Progenitor cell of endocrine pancreas (in vitro differentiated cells): ENCODE measurements around the gene MRTFA. TPM values are rescaled to one million over a fixed set of nuclear protein-coding genes. Genes with fewer than 3 reads are reported as not detected.
"Not testable (repeated sequence)": the region's sequence is repeated elsewhere in the genome, so short reads cannot be mapped to it uniquely, and the experiment has no call there.

Source experiments
- DNase-seq: peaks from one replicate; pipeline ENCODE4 v3.0.0; 2021; ENCODE audit warnings: low spot score; ENCODE audit not compliant: unreplicated experiment
- H3K27ac Mint-ChIP-seq: 2 replicates; pipeline ENCODE4 v1.8.0; 2021; ENCODE audit warnings: mild to moderate bottlenecking, moderate library complexity, mixed read lengths
- H3K27me3 Mint-ChIP-seq: 2 replicates; pipeline ENCODE4 v1.8.0; 2021; ENCODE audit warnings: mixed read lengths
- H3K36me3 Mint-ChIP-seq: 2 replicates; pipeline ENCODE4 v1.8.0; 2022; ENCODE audit warnings: mixed read lengths; ENCODE audit not compliant: insufficient read depth
- H3K4me1 Mint-ChIP-seq: 2 replicates; pipeline ENCODE4 v1.8.0; 2021; ENCODE audit warnings: low read depth, mixed read lengths
- H3K4me3 Mint-ChIP-seq: 2 replicates; pipeline ENCODE4 v1.8.0; 2021; ENCODE audit warnings: low read depth, mild to moderate bottlenecking, moderate library complexity, mixed read lengths
- H3K9me3 Mint-ChIP-seq: 2 replicates; pipeline ENCODE4 v1.8.0; 2021; ENCODE audit warnings: low read depth, mixed read lengths
- total RNA-seq: library from RNA; stranded (reverse); gene quantifications from 2 replicates; pipeline ENCODE4 v1.2.1, GENCODE V29; 2021
- TF ChIP-seq, protein P1 (sequence below): fragments of 200-600 bp; sonication (generic); IDR thresholded peaks from one replicate; pipeline ENCODE4 v1.5.0; 2021; ENCODE audit warnings: antibody characterized with exemption, mild to moderate bottlenecking; ENCODE audit not compliant: unreplicated experiment

The MRTFA gene
- total RNA-seq, 1 donor from 2014 or later = 61.9 TPM

DNA sequence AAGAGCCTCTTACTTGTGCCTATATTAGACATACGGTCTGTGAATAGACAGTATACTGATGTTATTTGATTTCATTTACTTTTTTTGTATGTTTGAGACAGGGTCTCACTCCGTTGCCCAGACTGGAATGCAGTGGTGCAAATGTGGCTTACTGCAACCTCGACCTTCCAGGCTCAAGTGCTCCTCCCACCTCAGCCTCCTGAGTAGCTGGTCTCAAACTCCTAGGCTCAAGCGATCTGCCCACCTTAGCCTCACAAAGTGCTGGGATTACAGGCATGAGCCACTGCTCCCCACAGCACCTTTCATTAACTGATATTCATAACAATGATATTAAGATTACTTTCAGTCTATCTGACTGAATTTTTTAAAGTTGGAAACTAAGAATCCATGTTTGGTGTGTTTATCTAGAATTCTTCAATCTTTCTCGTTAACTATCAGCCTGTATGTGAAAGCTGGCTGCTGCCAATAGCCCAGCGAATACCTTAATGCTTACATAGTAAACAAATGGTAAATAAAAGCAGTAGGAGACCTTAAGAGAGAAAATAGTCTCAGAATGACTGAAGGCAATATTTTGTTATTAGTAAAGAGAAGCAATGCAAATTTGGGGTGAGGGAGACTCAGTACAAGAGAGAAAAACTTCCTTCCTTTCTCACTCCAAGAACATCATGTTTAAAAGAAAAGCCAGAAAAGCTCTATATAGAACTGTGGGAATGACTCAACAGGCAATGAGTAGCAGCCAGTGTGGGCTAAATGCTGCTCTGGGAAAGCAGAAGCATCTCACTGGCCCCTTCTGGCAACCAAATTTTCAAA lies 101.9 kb downstream of the MRTFA start:
- H3K4me1 Mint-ChIP-seq = peaks cover 30% of the 10 kb centered on the region
- H3K27me3 Mint-ChIP-seq = no peaks in the 10 kb centered on the region
- peak overlapping the region; percentile 20 for H3K4me3 Mint-ChIP-seq
- no peak for DNase-seq
- H3K27ac Mint-ChIP-seq = peak overlapping the region; percentile 96
- TF ChIP-seq, protein P1, sequence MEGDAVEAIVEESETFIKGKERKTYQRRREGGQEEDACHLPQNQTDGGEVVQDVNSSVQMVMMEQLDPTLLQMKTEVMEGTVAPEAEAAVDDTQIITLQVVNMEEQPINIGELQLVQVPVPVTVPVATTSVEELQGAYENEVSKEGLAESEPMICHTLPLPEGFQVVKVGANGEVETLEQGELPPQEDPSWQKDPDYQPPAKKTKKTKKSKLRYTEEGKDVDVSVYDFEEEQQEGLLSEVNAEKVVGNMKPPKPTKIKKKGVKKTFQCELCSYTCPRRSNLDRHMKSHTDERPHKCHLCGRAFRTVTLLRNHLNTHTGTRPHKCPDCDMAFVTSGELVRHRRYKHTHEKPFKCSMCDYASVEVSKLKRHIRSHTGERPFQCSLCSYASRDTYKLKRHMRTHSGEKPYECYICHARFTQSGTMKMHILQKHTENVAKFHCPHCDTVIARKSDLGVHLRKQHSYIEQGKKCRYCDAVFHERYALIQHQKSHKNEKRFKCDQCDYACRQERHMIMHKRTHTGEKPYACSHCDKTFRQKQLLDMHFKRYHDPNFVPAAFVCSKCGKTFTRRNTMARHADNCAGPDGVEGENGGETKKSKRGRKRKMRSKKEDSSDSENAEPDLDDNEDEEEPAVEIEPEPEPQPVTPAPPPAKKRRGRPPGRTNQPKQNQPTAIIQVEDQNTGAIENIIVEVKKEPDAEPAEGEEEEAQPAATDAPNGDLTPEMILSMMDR = no peak
- H3K36me3 Mint-ChIP-seq = peaks cover 5% of the 10 kb centered on the region
- no peaks in the 10 kb centered on the region for H3K9me3 Mint-ChIP-seq

DNA sequence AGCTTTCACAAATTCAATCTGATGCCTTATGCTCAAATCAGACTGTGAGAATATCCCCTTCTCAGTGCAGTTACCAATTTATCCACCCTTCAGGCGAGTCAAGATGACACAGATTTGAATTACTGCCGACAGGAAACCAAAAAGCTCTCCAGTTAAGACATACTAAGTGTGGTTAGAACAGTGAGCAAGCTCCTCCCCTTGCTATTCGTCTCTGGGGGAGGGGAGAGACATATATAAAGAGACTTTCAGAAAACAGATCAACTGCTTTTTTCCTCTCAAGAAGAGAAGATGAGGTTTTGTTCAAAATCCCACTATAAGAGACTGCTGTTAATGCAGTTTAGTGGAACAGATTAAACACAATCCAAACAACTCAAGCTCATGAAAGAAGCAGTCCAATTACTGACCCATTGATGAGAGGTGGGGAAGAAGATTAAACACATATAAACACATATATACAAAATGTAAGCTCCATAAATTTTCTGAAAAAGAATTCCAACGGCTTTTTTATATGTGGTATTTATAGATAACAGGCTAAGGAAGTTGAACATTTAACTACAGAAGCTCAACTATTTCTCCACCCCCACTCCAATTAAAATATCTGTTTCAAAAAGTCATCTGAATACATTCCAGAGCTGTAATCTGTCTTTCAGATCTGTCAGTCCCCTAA lies 102.7 kb downstream of the MRTFA start:
- H3K27ac Mint-ChIP-seq = peak overlapping the region; percentile 67
- H3K27me3 Mint-ChIP-seq = no peaks in the 10 kb centered on the region
- peaks cover 5% of the 10 kb centered on the region for H3K36me3 Mint-ChIP-seq
- H3K4me1 Mint-ChIP-seq = peaks cover 30% of the 10 kb centered on the region
- TF ChIP-seq, protein P1 = no peak
- no peak for DNase-seq
- H3K9me3 Mint-ChIP-seq = no peaks in the 10 kb centered on the region
- no peak overlapping the region for H3K4me3 Mint-ChIP-seq

DNA sequence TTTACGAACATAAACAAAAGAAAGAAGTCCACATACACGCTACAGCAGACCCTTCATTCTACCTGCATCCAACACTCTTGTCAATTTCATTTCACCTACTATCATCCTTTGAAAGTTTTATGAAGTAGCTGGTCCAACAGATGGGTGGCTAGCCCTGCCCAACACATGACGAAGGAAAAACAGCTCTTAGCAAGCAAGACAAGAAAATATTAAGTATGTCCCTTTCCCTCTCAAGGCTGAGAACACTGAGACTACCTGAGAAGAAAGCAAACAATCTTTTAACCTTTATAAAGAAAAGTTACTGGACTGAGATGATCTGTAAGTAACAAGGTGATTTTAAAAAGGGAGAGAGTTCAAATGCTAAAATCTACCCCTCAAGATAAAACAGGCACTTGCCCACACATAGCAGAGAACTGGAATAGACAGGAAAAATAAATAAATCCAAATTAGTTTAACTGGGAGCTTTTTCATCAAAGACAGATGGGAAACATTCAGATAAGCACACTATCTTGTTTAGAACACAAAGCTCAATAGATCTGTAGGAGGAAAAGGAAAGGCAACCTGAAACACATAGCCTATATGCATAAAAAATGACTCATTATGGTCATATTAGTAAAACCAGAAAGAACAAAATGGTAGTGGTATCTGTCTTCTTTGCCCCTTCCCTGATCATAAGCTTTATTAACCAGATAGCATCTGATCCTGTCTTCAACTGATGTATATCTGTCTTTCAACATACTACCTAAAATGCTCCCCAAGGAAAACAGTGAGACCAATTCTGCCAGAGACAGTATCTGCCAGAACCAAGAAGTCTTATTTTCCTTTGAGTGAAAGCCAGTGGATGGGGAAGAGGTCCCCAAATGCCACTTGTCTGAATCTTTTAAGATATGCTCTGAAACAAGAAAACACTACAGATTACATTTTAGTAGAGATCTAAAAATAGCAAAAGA lies 104.3 kb downstream of the MRTFA start:
- H3K4me1 Mint-ChIP-seq = peaks cover 30% of the 10 kb centered on the region
- DNase-seq = no peak
- peaks cover 6% of the 10 kb centered on the region for H3K36me3 Mint-ChIP-seq
- no peak overlapping the region for H3K27ac Mint-ChIP-seq
- no peaks in the 10 kb centered on the region for H3K9me3 Mint-ChIP-seq
- TF ChIP-seq, protein P1 = no peak
- no peaks in the 10 kb centered on the region for H3K27me3 Mint-ChIP-seq
- H3K4me3 Mint-ChIP-seq = no peak overlapping the region

DNA sequence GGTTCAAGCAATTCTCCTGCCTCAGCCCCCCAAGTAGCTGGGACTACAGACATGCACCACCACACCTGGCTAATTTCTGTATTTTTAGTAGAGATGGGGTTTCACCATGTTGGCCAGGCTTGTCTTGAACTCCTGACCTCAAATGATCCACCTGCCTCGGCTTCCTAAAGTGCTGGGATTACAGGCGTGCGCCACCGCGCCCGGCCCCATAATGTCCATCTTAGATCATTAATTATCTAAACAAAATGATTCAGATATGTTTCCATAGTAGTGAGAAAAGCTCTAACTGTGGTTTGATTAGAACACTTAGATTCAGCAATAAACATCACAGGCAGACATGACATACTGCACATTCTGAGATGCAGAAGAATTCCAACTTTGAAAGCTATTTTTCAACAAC lies 106.1 kb downstream of the MRTFA start:
- H3K36me3 Mint-ChIP-seq, H3K9me3 Mint-ChIP-seq, DNase-seq, H3K27ac Mint-ChIP-seq, H3K27me3 Mint-ChIP-seq, H3K4me3 Mint-ChIP-seq: not testable (repeated sequence)
- H3K4me1 Mint-ChIP-seq = peaks cover 30% of the 10 kb centered on the region

DNA sequence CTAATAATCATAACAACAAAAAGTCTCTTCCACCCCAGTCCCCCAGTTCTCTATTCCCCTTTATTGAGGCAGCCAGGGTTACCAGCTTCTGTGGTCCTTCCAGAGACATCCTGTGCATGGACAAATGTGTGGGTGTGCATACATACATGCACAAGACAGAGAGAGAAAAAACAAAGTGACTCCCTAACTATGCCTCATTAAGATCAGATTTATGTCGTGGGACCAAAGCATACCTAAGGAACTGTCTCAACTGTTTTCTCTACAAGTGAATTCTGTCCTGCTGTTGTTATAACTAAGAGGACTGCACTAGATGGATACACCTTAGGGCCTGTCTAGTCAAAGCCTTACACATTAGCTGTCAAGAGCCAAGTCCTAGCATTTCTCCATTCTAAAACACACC lies 106.7 kb downstream of the MRTFA start:
- H3K4me1 Mint-ChIP-seq = peaks cover 27% of the 10 kb centered on the region
- H3K4me3 Mint-ChIP-seq = no peak overlapping the region
- H3K27ac Mint-ChIP-seq = no peak overlapping the region
- H3K27me3 Mint-ChIP-seq = no peaks in the 10 kb centered on the region
- H3K9me3 Mint-ChIP-seq = no peaks in the 10 kb centered on the region
- H3K36me3 Mint-ChIP-seq = peaks cover 1% of the 10 kb centered on the region
- TF ChIP-seq, protein P1 = no peak
- no peak for DNase-seq
